Vagina (tissue), 2 donors: ENCODE data around the gene AKR7A3. TPM values are rescaled to one million over a fixed set of nuclear protein-coding genes. Genes with fewer than 3 reads are reported as not detected.
A peak's percentile ranks its signal among the peaks of the same experiment; 100 is the strongest.

Experiments used
- DNase-seq, 2 donors: peaks; one replicate each; pipeline ENCODE4 v3.0.0-alpha.2; 2017; ENCODE audit errors: extremely low spot score in 2 of 2
- H3K27ac ChIP-seq: fragments of 200-600 bp; sonication (generic); one replicate; pipeline ENCODE4 v1.5.1; 2019
- H3K27me3 ChIP-seq: fragments of 200-600 bp; sonication (generic); one replicate; pipeline ENCODE4 v1.5.1; 2019
- H3K36me3 ChIP-seq, 2 donors: fragments of 200-600 bp; sonication (generic); one replicate each; pipeline ENCODE4 v1.5.1; 2017 to 2019
- H3K4me1 ChIP-seq: fragments of 200-600 bp; sonication (generic); one replicate; pipeline ENCODE4 v1.5.1; 2019
- H3K4me3 ChIP-seq, 2 donors: fragments of 200-600 bp; sonication (generic); 1 replicate in 1 of 2; 2 replicates in 1 of 2; pipeline ENCODE4 v1.5.1; 2016 to 2019
- H3K9me3 ChIP-seq: fragments of 200-600 bp; sonication (generic); one replicate; pipeline ENCODE4 v1.5.1; 2019
- POLR2A ChIP-seq, 2 donors: fragments of 450-650 bp; IDR thresholded peaks; one replicate each; pipeline ENCODE4 v1.6.1; 2017; ENCODE audit warnings: antibody characterized with exemption in 2 of 2, mild to moderate bottlenecking in 2 of 2, moderate library complexity in 2 of 2
- POLR2AphosphoS5 ChIP-seq, 2 donors: sonication (generic); formaldehyde crosslinking; IDR thresholded peaks; one replicate each; pipeline ENCODE4 v1.9.0; 2017; ENCODE audit warnings: antibody characterized with exemption in 2 of 2, mild to moderate bottlenecking in 2 of 2, low read depth in 1 of 2; ENCODE audit not compliant: insufficient read depth in 1 of 2
- intact Hi-C: fragments of 100-400 bp; cut with DNase I; formaldehyde crosslinking; loops from one replicate; pipeline ENCODE4 v1.15.1; 2023
- total RNA-seq: library from RNA; depleted of rRNA; stranded (reverse); fragments of >200 nt; gene quantifications from one replicate; pipeline ENCODE4 v1.2.3, GENCODE V29; 2016
- TF ChIP-seq, protein P1 (sequence below), 3 experiments: fragments of 450-650 bp in 2 of 3; fragments of 200-600 bp in 1 of 3; sonication (generic) in 1 of 3; IDR thresholded peaks; one replicate each; pipeline ENCODE4 v1.5.1; 2017 to 2019; ENCODE audit warnings: antibody characterized with exemption in 3 of 3, mild to moderate bottlenecking in 2 of 3, moderate library complexity in 2 of 3

Gene AKR7A3
- total RNA-seq, 1 donor from 2014 or later = 4.2 TPM

DNA sequence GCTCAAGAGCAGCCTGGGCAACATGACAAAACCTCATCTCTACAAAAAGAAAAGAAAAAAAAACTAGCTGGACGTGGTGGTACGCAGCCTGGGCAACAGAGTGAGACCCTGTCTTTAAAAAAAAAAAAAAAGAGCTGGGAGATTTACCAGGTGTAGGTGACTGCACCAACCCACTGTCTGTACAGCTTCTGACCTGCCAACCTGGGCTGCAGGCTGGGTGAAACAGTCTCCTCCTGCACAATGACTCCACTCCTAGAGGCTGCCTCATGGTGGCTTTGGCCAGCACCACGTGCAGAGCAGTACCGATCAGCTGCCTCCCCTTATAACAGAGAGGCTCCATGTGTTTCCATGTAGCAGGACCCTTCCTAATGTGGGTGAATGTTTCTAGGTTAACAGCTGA lies 33.3 kb downstream of the AKR7A3 start:
- no peak overlapping the region for H3K4me3 ChIP-seq
- no peaks in the 10 kb centered on the region for H3K9me3 ChIP-seq
- DNase-seq = no peak
- no peak overlapping the region for H3K27ac ChIP-seq
- no peaks in the 10 kb centered on the region for H3K27me3 ChIP-seq
- TF ChIP-seq, protein P1, sequence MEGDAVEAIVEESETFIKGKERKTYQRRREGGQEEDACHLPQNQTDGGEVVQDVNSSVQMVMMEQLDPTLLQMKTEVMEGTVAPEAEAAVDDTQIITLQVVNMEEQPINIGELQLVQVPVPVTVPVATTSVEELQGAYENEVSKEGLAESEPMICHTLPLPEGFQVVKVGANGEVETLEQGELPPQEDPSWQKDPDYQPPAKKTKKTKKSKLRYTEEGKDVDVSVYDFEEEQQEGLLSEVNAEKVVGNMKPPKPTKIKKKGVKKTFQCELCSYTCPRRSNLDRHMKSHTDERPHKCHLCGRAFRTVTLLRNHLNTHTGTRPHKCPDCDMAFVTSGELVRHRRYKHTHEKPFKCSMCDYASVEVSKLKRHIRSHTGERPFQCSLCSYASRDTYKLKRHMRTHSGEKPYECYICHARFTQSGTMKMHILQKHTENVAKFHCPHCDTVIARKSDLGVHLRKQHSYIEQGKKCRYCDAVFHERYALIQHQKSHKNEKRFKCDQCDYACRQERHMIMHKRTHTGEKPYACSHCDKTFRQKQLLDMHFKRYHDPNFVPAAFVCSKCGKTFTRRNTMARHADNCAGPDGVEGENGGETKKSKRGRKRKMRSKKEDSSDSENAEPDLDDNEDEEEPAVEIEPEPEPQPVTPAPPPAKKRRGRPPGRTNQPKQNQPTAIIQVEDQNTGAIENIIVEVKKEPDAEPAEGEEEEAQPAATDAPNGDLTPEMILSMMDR (IDR thresholded peaks at IDR 0.05) = no peak
- TF ChIP-seq POLR2AphosphoS5 (IDR thresholded peaks at IDR 0.05; ENCODE audit: insufficient read depth in 1 of 2, low read depth in 1 of 2) (no peak), POLR2A (IDR thresholded peaks at IDR 0.05) (no peak)
- peaks cover 0 to 48% of the 10 kb centered on the region in 2 donors for H3K36me3 ChIP-seq
- H3K4me1 ChIP-seq = peaks cover 32% of the 10 kb centered on the region
- intact Hi-C loops = loop anchor here (5.0 kb wide), 1 partner anchor 397 kb away; no protein-coding TSS in a partner anchor

DNA sequence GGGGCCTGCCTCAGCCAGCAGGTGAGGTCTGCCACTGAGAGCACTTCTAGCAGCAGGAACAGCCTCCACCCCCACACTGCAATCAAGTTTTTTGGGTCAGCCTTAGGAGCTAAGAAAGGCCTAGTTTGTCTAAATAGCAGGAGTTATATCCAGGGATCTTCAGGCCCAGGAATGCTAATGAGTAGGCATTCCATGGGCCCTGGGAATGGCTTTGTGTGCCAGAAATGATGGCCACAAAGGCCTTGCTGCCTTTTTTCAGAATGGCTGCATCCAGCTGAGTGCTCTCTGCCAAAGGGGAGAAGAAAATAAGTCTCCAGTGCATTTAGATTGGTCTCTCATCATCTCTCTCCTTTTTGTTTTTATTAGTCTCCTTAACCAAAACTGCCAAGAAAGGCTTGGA lies 34.2 kb downstream of the AKR7A3 start:
- H3K4me3 ChIP-seq = no peak overlapping the region
- no peak for TF ChIP-seq POLR2AphosphoS5 (IDR thresholded peaks at IDR 0.05; ENCODE audit: insufficient read depth in 1 of 2, low read depth in 1 of 2)
- no peak for TF ChIP-seq POLR2A (IDR thresholded peaks at IDR 0.05)
- TF ChIP-seq, protein P1 (IDR thresholded peaks at IDR 0.05) = no peak
- peaks cover 0 to 39% of the 10 kb centered on the region in 2 donors for H3K36me3 ChIP-seq
- no peak overlapping the region for H3K27ac ChIP-seq
- no peaks in the 10 kb centered on the region for H3K27me3 ChIP-seq
- intact Hi-C loops = no loop called here
- H3K4me1 ChIP-seq = peaks cover 40% of the 10 kb centered on the region
- no peaks in the 10 kb centered on the region for H3K9me3 ChIP-seq
- no peak for DNase-seq

DNA sequence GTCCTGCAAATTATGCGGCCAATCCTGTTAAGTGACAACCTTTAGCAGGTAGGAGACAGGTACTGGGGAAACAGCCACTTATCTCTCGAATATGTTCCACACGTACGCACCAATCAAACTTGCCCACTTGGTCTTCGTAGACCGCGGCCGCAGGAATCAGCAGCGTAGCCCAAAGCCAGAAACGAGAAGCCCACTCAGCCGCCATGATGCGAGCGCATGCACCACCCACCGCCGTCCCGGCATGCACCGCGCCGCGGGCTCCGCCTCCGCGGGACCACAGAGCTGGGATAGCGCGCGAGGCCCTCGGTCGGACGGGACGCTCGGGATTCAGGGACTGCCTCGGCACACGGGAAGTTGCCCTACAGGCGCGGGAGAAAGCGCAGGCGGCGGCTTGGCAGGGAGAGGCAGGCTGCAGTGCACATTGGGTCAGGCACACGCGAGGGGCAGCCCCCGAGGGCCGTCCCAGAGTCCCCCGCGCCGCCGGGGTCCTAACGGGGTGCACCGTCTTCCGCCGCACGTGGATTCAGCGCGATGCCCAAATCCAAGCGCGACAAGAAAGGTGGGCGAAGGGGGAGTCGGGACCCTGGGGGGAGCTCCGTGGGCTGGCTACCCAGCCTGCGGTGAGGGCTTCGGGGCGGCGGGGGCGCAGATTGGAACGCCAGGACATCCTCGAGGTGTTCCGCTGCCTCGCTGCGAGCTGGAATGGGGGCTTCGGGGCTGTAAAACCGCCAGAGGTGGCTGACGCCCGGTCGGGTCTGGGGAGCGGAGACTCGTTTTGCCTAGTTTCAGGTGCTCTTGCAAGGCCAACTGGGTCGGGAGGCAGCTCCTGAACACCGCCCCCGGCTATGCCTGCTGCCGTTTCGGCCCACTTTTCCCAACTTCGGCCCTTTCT lies 37.0 kb downstream of the AKR7A3 start, which contains the start of the genes EMC1 and MRTO4:
TSS of gene EMC1 (minus strand) at position 220 of the 892 bp plus-strand sequence. CDS start at position 205, 15 bp downstream.
TSS of gene MRTO4 (plus strand) at position 501 of the 892 bp plus-strand sequence. CDS start at position 532, 31 bp downstream.
- H3K27ac ChIP-seq = peak within 1 kb of the TSS; percentile 89
- H3K36me3 ChIP-seq = peaks cover 0 to 12% of the 10 kb centered on the region in 2 donors
- TF ChIP-seq POLR2AphosphoS5 (IDR thresholded peaks at IDR 0.05; ENCODE audit: insufficient read depth in 1 of 2, low read depth in 1 of 2) (peak; percentile 90 to 94), POLR2A (IDR thresholded peaks at IDR 0.05) (no peak)
- TF ChIP-seq, protein P1 (IDR thresholded peaks at IDR 0.05) = peak in 1 of 3 experiments; percentile 38
- H3K4me1 ChIP-seq = peaks cover 43% of the 10 kb centered on the region
- no peaks in the 10 kb centered on the region for H3K9me3 ChIP-seq
- intact Hi-C loops = no loop called here
- no peaks in the 10 kb centered on the region for H3K27me3 ChIP-seq
- DNase-seq = no peak
- H3K4me3 ChIP-seq = peak within 1 kb of the TSS; percentile 73 to 75

- TF ChIP-seq, protein P1 (IDR thresholded peaks at IDR 0.05) = no peak
- TF ChIP-seq POLR2A (IDR thresholded peaks at IDR 0.05) = no peak
- TF ChIP-seq POLR2AphosphoS5 (IDR thresholded peaks at IDR 0.05; ENCODE audit: insufficient read depth in 1 of 2, low read depth in 1 of 2) = no peak
- no peaks in the 10 kb centered on the region for H3K27me3 ChIP-seq
- DNase-seq = no peak
- intact Hi-C loops = no loop called here
- peaks cover 0 to 4% of the 10 kb centered on the region in 2 donors for H3K36me3 ChIP-seq
- peaks cover 43% of the 10 kb centered on the region for H3K4me1 ChIP-seq
- no peaks in the 10 kb centered on the region for H3K9me3 ChIP-seq
- H3K4me3 ChIP-seq = peak overlapping the region; percentile 73 to 75
- H3K27ac ChIP-seq = peak overlapping the region; percentile 89
These were observed 37.8 kb downstream of the AKR7A3 start for GRCh38 chr1:19250629-19251304.
